Spleen (tissue), 7 donors: ENCODE measurements around the gene METTL14.

Experiments
- POLR2A ChIP-seq, 3 donors: fragments of 450-650 bp; IDR thresholded peaks; one replicate each; pipeline ENCODE4 v1.5.1; 2017; ENCODE audit warnings: antibody characterized with exemption in 3 of 3, mild to moderate bottlenecking in 1 of 3
- TF ChIP-seq, protein P1 (sequence below), 11 experiments: fragments of 200-600 bp in 7 of 11; fragments of 450-650 bp in 4 of 11; sonication (generic) in 4 of 11; IDR thresholded peaks in 8 of 11; conservative IDR thresholded peaks in 3 of 11; 1 replicate in 7 of 11; 2 replicates in 4 of 11; pipeline versions ENCODE4 v1.4.0 to v1.8.0; 2016 to 2021; ENCODE audit warnings: antibody characterized with exemption in 11 of 11, inconsistent platforms in 4 of 11, mild to moderate bottlenecking in 1 of 11
- donor health status: DM: no; HTN: no; CAD: no; lungs with moderate emphysema.
- donor health status: DM: no; HTN: no; CAD: no.
- donor health status: DM: no; HTN: no; CAD: no.

DNA sequence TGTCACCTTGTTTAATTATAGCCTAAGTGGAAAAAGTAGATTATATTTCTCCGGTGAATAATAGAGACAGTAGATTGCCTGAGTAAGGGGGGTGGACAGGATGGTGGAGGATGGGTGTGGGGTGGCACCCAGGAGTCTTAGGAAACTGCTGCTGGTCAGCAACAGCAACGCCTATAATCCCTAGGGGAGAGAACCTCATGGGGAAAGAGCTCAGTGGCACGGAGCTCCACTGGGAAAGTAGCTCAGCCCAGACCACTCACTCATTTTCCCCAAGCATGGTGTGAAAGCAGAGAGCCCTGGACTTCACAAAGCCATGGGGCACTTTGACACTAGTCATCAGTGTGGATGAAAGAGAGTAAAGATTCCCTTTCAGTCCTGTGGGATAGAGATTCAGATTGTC lies 31.1 kb downstream of the METTL14 start:
- TF ChIP-seq POLR2A (IDR thresholded peaks at IDR 0.05): no peak
- TF ChIP-seq, protein P1, sequence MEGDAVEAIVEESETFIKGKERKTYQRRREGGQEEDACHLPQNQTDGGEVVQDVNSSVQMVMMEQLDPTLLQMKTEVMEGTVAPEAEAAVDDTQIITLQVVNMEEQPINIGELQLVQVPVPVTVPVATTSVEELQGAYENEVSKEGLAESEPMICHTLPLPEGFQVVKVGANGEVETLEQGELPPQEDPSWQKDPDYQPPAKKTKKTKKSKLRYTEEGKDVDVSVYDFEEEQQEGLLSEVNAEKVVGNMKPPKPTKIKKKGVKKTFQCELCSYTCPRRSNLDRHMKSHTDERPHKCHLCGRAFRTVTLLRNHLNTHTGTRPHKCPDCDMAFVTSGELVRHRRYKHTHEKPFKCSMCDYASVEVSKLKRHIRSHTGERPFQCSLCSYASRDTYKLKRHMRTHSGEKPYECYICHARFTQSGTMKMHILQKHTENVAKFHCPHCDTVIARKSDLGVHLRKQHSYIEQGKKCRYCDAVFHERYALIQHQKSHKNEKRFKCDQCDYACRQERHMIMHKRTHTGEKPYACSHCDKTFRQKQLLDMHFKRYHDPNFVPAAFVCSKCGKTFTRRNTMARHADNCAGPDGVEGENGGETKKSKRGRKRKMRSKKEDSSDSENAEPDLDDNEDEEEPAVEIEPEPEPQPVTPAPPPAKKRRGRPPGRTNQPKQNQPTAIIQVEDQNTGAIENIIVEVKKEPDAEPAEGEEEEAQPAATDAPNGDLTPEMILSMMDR (IDR thresholded peaks at IDR 0.05 in 8 of 11, conservative IDR thresholded peaks at IDR 0.05 in 3 of 11): no peak
